Choroid plexus epithelial cell (primary cell): ENCODE measurements around the gene ECSCR.
"Not testable (repeated sequence)": the region's sequence is repeated elsewhere in the genome, so short reads cannot be mapped to it uniquely, and the experiment has no call there.

ENCODE experiments used
- DNase-seq: peaks from one replicate; pipeline ENCODE4 v3.0.0-alpha.2; 2010; ENCODE audit warnings: low read depth
- H3K4me3 ChIP-seq: 2 replicates; pipeline ENCODE4 v1.5.1; 2011; ENCODE audit warnings: low read depth, mild to moderate bottlenecking, control low read depth, low read length, moderate library complexity
- CTCF ChIP-seq: conservative IDR thresholded peaks from 2 replicates; pipeline ENCODE4 v1.5.1; 2011; ENCODE audit warnings: low read depth, mild to moderate bottlenecking, control low read depth, inconsistent platforms, low read length, moderate library complexity

ECSCR gene

GRCh38 chr5:139492700-139493192 is 30.2 kb upstream of the ECSCR start:
- no peak for TF ChIP-seq CTCF
- H3K4me3 ChIP-seq, result no peak overlapping the region
- peak; percentile 52 for DNase-seq

- peak; percentile 19 for DNase-seq
- TF ChIP-seq CTCF, result no peak
- H3K4me3 ChIP-seq, result no peak overlapping the region
These were observed 25.7 kb upstream of the ECSCR start for GRCh38 chr5:139488260-139488659.

- no peak overlapping the region for H3K4me3 ChIP-seq
- TF ChIP-seq CTCF, result no peak
These were observed 23.7 kb upstream of the ECSCR start for GRCh38 chr5:139486201-139486600.

GRCh38 chr5:139482890-139483208 is 20.3 kb upstream of the ECSCR start:
- H3K4me3 ChIP-seq, result not testable (repeated sequence)

More at GRCh38 chr5:139486201-139486600, 23.7 kb upstream of the ECSCR start:
- DNase-seq, result no peak

GRCh38 chr5:139482050-139482889 is 19.7 kb upstream of the ECSCR start, which contains the start of gene STING1:
Gene STING1 (minus strand): TSS chr5:139482758. CDS start chr5:139481704, 1,054 bp downstream.
- no peak for TF ChIP-seq CTCF
- peak; percentile 99 for DNase-seq
- H3K4me3 ChIP-seq, result peak within 1 kb of the TSS; percentile 60

More at GRCh38 chr5:139482890-139483208, 20.3 kb upstream of the ECSCR start:
- not testable (repeated sequence) for DNase-seq

- TF ChIP-seq CTCF, result peak; percentile 44
- peak overlapping the region; percentile 60 for H3K4me3 ChIP-seq
- DNase-seq, result peak; percentile 56
These were observed 19.1 kb upstream of the ECSCR start for GRCh38 chr5:139481580-139482049.

GRCh38 chr5:139481122-139481533 is 18.6 kb upstream of the ECSCR start:
- no peak for DNase-seq
- TF ChIP-seq CTCF, result no peak
- H3K4me3 ChIP-seq, result peak overlapping the region; percentile 60

GRCh38 chr5:139479729-139480128 is 17.2 kb upstream of the ECSCR start:
- DNase-seq, H3K4me3 ChIP-seq: not testable (repeated sequence)

- H3K4me3 ChIP-seq, DNase-seq: not testable (repeated sequence)
These were observed 16.3 kb upstream of the ECSCR start for GRCh38 chr5:139478657-139479423.
